Brain microvascular endothelial cell (primary cell): ENCODE data around the gene HIVEP3.
A peak's percentile ranks its signal among the peaks of the same experiment; 100 is the strongest.

Experiments used
- DNase-seq: peaks from one replicate; pipeline ENCODE4 v3.0.0-alpha.2; 2020
- H3K27ac ChIP-seq: fragments of 250-450 bp; sonication (Bioruptor Pico); 2 replicates; pipeline ENCODE4 v1.5.1; 2020; ENCODE audit warnings: mild to moderate bottlenecking, moderate library complexity
- H3K27me3 ChIP-seq: fragments of 250-450 bp; sonication (Bioruptor Pico); replicated peaks from 2 replicates; pipeline ENCODE4 v1.5.1; 2020; ENCODE audit warnings: mild to moderate bottlenecking
- H3K36me3 ChIP-seq: fragments of 250-450 bp; sonication (Bioruptor Pico); replicated peaks from 2 replicates; pipeline ENCODE4 v1.5.1; 2020; ENCODE audit warnings: mild to moderate bottlenecking
- H3K4me3 ChIP-seq: 2 replicates; pipeline ENCODE4 v1.5.1; 2011; ENCODE audit warnings: low read depth, mild to moderate bottlenecking, control low read depth, low read length, moderate library complexity
- in situ Hi-C: cut with HindIII; loops from 2 replicates; pipeline ENCODE4 v1.10.0; 2017; ENCODE audit warnings: low sequenced_read_pairs, low pct_ligation_motif_present
- TF ChIP-seq, protein P1 (sequence below): IDR thresholded peaks from 2 replicates; pipeline ENCODE4 v1.5.1; 2011; ENCODE audit warnings: low read depth, mild to moderate bottlenecking, moderate library complexity, low read length, control low read depth, inconsistent platforms; ENCODE audit errors: missing control alignments

HIVEP3 gene

DNA sequence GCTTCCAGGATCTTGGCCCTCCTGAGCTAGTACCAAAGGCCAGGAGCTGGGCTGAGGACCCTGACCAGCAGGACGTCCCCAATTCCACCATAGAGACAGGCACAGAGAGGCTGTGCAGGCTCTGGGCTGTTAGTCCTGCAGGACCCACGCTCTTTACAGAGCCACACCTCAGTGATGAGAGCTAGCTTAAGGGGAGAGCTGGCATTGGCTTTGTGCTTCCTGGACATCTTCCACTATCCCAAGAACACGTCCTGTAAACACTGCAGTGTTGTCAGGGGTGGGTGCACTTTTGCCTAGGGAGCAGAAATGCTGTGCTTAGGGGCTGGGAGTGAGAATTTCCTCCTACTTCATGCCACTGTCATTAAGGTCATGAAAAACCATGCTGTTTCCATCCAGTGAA, 342.5 kb downstream of the HIVEP3 start:
- H3K27me3 ChIP-seq, result no peaks in the 10 kb centered on the region
- H3K27ac ChIP-seq, result no peak overlapping the region
- no peak for DNase-seq
- TF ChIP-seq, protein P1, sequence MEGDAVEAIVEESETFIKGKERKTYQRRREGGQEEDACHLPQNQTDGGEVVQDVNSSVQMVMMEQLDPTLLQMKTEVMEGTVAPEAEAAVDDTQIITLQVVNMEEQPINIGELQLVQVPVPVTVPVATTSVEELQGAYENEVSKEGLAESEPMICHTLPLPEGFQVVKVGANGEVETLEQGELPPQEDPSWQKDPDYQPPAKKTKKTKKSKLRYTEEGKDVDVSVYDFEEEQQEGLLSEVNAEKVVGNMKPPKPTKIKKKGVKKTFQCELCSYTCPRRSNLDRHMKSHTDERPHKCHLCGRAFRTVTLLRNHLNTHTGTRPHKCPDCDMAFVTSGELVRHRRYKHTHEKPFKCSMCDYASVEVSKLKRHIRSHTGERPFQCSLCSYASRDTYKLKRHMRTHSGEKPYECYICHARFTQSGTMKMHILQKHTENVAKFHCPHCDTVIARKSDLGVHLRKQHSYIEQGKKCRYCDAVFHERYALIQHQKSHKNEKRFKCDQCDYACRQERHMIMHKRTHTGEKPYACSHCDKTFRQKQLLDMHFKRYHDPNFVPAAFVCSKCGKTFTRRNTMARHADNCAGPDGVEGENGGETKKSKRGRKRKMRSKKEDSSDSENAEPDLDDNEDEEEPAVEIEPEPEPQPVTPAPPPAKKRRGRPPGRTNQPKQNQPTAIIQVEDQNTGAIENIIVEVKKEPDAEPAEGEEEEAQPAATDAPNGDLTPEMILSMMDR, result no peak
- H3K4me3 ChIP-seq, result no peak overlapping the region
- H3K36me3 ChIP-seq, result no peaks in the 10 kb centered on the region
- in situ Hi-C loops, result no loop called here

DNA sequence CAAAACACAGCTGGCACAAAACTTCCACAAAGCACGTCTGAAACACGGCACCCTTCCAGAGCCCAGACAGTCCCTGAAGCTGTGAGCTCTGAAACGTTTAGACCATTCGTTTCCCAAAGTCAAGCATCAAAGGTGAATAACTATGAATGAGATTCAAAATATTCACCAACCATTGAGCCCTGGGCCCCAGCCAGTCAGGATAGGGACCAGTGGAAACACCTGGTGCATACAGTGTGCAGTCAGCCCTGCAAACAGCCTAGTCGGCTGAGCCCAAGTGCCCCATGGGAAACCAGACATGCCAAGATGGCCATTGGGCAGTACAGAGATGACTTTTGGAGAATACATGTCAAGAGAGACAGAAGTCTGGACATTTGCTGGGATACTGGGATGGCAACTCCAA, 343.9 kb downstream of the HIVEP3 start:
- TF ChIP-seq, protein P1, result no peak
- Histone ChIP-seq H3K27me3 (no peaks in the 10 kb centered on the region), H3K27ac (no peak overlapping the region), H3K4me3 (no peak overlapping the region), H3K36me3 (no peaks in the 10 kb centered on the region)
- in situ Hi-C loops, result no loop called here
- no peak for DNase-seq

DNA sequence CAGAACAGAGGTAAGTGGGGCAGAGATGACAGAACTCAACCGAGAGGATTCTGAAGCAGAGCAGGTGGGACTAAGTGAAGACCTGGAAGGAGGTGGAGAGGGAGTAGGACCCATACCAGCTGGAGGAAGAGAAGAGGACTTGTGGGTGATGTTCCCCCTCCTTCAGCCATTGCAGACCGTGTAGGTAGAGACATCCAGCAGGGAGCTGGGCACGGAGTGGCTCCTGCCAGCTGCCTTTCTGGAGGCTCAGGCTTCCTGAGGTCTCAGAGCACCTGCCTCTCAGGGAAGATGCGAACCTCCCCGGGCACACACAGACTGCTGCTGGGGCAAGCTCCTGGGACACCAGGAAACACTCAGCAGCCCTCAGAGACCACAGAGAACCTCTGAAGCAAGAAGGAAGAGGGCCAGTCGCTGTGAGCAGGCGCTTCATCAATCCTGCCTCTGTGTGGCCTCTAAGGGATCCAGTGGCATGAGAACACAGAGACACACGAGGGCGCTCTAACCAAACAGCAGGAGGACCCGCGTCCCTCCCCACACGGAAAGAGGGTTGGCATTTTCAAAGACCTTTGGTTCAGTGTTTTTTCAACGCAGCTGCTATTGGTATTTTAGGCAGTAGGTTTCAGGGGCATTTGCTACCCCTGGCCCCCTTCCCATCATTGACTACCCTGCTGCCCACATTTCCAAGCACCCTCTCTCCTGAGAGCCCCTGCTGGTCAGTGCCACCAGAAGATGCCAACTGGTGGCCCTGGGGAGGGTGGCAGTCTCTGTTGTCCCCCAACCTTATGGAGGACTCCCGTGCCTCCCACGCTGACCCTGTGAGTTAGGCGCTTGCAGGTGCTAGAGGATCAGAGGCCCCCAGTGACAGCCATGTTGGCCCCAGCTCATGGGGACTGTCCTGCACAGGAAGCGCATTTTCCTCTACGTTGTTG, 344.7 kb downstream of the HIVEP3 start:
- H3K36me3 ChIP-seq, result no peaks in the 10 kb centered on the region
- TF ChIP-seq, protein P1, result peak; percentile 94
- H3K4me3 ChIP-seq, result no peak overlapping the region
- peak; percentile 71 for DNase-seq
- in situ Hi-C loops, result no loop called here
- H3K27me3 ChIP-seq, result no peaks in the 10 kb centered on the region
- no peak overlapping the region for H3K27ac ChIP-seq

DNA sequence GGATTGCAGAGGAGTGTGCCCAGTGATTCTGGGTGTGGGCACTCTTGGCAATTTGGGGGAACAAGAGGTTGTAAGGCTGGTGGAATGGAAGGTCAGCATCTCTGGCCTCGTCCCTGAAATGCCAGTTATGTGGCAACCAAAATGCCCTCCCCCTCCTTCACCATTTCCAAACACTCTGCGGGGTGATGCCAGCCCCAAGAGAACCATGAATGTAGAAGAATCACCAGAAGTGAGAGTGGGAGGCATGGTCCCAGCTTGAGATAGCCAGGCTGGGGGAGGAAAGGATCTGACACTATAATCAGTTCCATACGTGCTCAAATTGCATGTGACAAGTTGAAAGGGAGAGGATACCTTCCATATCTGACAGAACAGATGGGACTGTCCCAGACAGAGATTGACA, 345.5 kb downstream of the HIVEP3 start:
- TF ChIP-seq, protein P1, result no peak
- DNase-seq, result no peak
- in situ Hi-C loops, result no loop called here

DNA sequence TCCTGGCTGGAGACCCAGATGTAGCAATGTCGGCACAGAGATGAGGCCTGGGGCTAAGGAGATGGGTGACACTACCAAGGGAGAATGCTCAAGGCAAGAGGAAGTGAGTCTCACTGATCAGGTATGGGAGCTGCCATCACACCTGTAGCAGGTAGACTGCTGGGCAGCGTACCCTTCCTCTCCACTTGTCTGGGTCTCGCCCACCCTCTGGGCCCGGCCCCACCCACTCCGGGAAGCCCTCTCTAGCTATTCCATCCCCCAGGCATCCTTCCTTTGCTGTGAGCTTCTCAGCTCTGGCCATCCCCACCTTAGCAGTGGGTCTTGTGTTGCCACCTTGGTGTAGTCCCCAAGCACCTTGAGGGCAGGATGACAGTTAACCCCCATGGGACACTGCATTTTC, 346.5 kb downstream of the HIVEP3 start:
- TF ChIP-seq, protein P1, result no peak
- no peak overlapping the region for H3K27ac ChIP-seq
- no peak for DNase-seq
- H3K36me3 ChIP-seq, result no peaks in the 10 kb centered on the region
- no peaks in the 10 kb centered on the region for H3K27me3 ChIP-seq
- no peak overlapping the region for H3K4me3 ChIP-seq
- in situ Hi-C loops, result no loop called here

More for the DNA sequence above, 345.5 kb downstream of the HIVEP3 start:
- H3K4me3 ChIP-seq, result no peak overlapping the region
- no peaks in the 10 kb centered on the region for H3K27me3 ChIP-seq
- no peaks in the 10 kb centered on the region for H3K36me3 ChIP-seq
- no peak overlapping the region for H3K27ac ChIP-seq
